Astrocyte of the spinal cord (primary cell): ENCODE measurements around the gene CSF1.

Experiments used
- DNase-seq: peaks from one replicate; pipeline ENCODE4 v3.0.0; 2011; ENCODE audit warnings: low read depth, low spot score
- H3K4me3 ChIP-seq: 2 replicates; pipeline ENCODE4 v1.5.1; 2011; ENCODE audit warnings: low read depth, mild to moderate bottlenecking, low read length, moderate library complexity
- CTCF ChIP-seq: IDR thresholded peaks from 2 replicates; pipeline ENCODE4 v1.5.1; 2012; ENCODE audit warnings: low read depth, mild to moderate bottlenecking, low read length, inconsistent platforms
- in situ Hi-C: cut with HindIII; loops from 2 replicates; pipeline ENCODE4 v1.10.0; 2017; ENCODE audit warnings: low sequenced_read_pairs

CSF1 gene

DNA sequence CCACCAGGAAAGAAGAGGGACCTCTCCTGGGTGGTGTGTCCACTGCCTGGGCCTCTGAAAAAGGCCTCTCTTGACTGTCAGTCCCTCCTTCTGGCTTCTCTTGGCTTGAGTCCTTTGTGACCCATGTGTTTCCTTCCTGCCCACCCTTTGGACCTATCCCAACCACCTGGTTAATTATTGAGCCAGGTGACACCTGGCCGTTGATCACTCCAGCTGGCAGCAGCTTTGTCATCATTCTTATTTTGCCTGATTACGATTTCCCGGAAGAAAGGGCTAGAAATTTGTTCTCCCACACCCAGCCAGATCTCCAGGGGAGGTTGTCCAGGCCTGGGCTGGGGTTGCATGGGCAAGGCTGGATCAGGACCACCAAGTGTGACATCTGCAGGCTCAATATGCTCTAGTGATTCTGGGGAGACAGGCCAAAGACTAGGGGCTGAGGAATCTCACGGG is 24.8 kb downstream of the CSF1 start:
- in situ Hi-C loops = no loop called here
- no peak for DNase-seq
- TF ChIP-seq CTCF = no peak
- no peak overlapping the region for H3K4me3 ChIP-seq

DNA sequence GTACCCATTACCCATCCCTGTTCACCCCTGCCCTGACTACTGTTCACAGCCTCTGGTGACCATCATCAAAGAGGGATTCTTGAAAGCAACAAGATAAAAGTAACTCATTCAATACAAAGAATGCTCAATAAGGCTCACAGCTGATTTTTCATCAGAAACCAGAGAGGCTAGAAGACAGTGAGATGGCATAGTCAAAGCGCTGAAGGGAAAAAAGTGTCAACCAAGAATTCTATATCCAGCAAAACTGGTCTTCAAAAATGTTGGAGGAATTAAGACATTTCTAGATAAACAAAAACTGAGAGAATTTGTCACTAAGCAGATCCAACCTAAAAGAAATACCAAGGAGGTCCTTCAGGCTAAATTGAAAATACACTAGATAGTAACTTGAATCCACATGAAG is 27.1 kb downstream of the CSF1 start:
- no peak for DNase-seq
- TF ChIP-seq CTCF = no peak
- in situ Hi-C loops = no loop called here
- H3K4me3 ChIP-seq = no peak overlapping the region

- DNase-seq = no peak
- in situ Hi-C loops = no loop called here
- H3K4me3 ChIP-seq = no peak overlapping the region
- TF ChIP-seq CTCF = no peak
Observed at GRCh38 chr1:109938556-109938955, 27.9 kb downstream of the CSF1 start.

GRCh38 chr1:109942434-109942833 is 31.8 kb downstream of the CSF1 start:
- in situ Hi-C loops = no loop called here
- no peak for TF ChIP-seq CTCF
- H3K4me3 ChIP-seq = no peak overlapping the region
- no peak for DNase-seq

- in situ Hi-C loops = no loop called here
- DNase-seq = no peak
- no peak overlapping the region for H3K4me3 ChIP-seq
- no peak for TF ChIP-seq CTCF
Observed at GRCh38 chr1:109944541-109944940, 33.9 kb downstream of the CSF1 start.

GRCh38 chr1:109946511-109946910 is 35.9 kb downstream of the CSF1 start:
- DNase-seq = no peak
- TF ChIP-seq CTCF = no peak
- no peak overlapping the region for H3K4me3 ChIP-seq
- in situ Hi-C loops = no loop called here
